Glutamatergic neuron (in vitro differentiated cells): ENCODE data around the gene DLGAP5. TPM values are rescaled to one million over a fixed set of nuclear protein-coding genes. Genes with fewer than 3 reads are reported as not detected.

Source experiments
- DNase-seq: peaks from one replicate; pipeline ENCODE4 v3.0.0; 2022
- H3K27ac Mint-ChIP-seq: one replicate; pipeline ENCODE4 v1.8.0; 2020; ENCODE audit warnings: mild to moderate bottlenecking, mixed read lengths, inconsistent platforms; ENCODE audit not compliant: unreplicated experiment
- H3K27me3 Mint-ChIP-seq: one replicate; pipeline ENCODE4 v1.8.0; 2020; ENCODE audit warnings: mild to moderate bottlenecking, moderate library complexity, mixed read lengths, inconsistent platforms; ENCODE audit not compliant: unreplicated experiment
- H3K36me3 Mint-ChIP-seq: one replicate; pipeline ENCODE4 v1.8.0; 2020; ENCODE audit warnings: mild to moderate bottlenecking, mixed read lengths, inconsistent platforms; ENCODE audit not compliant: unreplicated experiment
- H3K4me1 Mint-ChIP-seq: one replicate; pipeline ENCODE4 v1.8.0; 2020; ENCODE audit warnings: mild to moderate bottlenecking, low read depth, mixed read lengths, inconsistent platforms; ENCODE audit not compliant: unreplicated experiment
- H3K4me3 Mint-ChIP-seq: one replicate; pipeline ENCODE4 v1.8.0; 2020; ENCODE audit warnings: mild to moderate bottlenecking, mixed read lengths, inconsistent platforms; ENCODE audit not compliant: unreplicated experiment
- H3K9me3 Mint-ChIP-seq: one replicate; pipeline ENCODE4 v1.8.0; 2020; ENCODE audit warnings: mild to moderate bottlenecking, moderate library complexity, mixed read lengths, inconsistent platforms; ENCODE audit not compliant: unreplicated experiment
- total RNA-seq: library from RNA; stranded (reverse); fragmentation: NEBNext Ultra II Directional; extraction: Animal tissue kit (Norgen Biotek cat#: 25700); gene quantifications from one replicate; pipeline ENCODE4 v1.2.1, GENCODE V29; 2021; ENCODE audit not compliant: unreplicated experiment
- TF ChIP-seq, protein P1 (sequence below): fragments of 200-600 bp; sonication (generic); IDR thresholded peaks from one replicate; pipeline ENCODE4 v1.5.0; 2021; ENCODE audit not compliant: partially characterized antibody, unreplicated experiment

The DLGAP5 gene
- total RNA-seq, 1 donor from 2014 or later, result 8.2 TPM

DNA sequence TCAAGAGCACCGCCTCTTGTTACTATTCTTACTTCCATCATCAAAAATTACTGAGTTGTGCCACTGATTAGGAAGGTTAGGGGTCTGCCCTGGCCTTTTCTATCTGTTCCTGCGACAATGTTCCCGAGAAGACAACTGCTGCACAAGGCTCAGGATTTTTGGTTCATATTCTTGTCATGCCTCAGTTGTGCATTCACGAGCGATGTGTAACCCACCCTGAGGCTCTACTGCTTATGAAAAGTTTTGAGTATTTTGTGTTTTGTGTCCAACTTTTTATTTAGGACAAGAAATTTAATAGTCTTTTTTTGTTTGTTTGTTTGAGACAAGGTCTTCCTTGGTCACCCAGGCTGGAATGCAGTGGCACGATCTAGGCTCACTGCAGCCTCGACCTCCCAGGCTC, 85.4 kb downstream of the DLGAP5 start:
- H3K9me3 Mint-ChIP-seq, result peaks cover 10% of the 10 kb centered on the region
- peaks cover 1% of the 10 kb centered on the region for H3K4me1 Mint-ChIP-seq
- no peak overlapping the region for H3K27ac Mint-ChIP-seq
- H3K36me3 Mint-ChIP-seq, result peaks cover 7% of the 10 kb centered on the region
- peaks cover 4% of the 10 kb centered on the region for H3K27me3 Mint-ChIP-seq
- H3K4me3 Mint-ChIP-seq, result no peak overlapping the region
- TF ChIP-seq, protein P1, sequence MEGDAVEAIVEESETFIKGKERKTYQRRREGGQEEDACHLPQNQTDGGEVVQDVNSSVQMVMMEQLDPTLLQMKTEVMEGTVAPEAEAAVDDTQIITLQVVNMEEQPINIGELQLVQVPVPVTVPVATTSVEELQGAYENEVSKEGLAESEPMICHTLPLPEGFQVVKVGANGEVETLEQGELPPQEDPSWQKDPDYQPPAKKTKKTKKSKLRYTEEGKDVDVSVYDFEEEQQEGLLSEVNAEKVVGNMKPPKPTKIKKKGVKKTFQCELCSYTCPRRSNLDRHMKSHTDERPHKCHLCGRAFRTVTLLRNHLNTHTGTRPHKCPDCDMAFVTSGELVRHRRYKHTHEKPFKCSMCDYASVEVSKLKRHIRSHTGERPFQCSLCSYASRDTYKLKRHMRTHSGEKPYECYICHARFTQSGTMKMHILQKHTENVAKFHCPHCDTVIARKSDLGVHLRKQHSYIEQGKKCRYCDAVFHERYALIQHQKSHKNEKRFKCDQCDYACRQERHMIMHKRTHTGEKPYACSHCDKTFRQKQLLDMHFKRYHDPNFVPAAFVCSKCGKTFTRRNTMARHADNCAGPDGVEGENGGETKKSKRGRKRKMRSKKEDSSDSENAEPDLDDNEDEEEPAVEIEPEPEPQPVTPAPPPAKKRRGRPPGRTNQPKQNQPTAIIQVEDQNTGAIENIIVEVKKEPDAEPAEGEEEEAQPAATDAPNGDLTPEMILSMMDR, result no peak
- no peak for DNase-seq

DNA sequence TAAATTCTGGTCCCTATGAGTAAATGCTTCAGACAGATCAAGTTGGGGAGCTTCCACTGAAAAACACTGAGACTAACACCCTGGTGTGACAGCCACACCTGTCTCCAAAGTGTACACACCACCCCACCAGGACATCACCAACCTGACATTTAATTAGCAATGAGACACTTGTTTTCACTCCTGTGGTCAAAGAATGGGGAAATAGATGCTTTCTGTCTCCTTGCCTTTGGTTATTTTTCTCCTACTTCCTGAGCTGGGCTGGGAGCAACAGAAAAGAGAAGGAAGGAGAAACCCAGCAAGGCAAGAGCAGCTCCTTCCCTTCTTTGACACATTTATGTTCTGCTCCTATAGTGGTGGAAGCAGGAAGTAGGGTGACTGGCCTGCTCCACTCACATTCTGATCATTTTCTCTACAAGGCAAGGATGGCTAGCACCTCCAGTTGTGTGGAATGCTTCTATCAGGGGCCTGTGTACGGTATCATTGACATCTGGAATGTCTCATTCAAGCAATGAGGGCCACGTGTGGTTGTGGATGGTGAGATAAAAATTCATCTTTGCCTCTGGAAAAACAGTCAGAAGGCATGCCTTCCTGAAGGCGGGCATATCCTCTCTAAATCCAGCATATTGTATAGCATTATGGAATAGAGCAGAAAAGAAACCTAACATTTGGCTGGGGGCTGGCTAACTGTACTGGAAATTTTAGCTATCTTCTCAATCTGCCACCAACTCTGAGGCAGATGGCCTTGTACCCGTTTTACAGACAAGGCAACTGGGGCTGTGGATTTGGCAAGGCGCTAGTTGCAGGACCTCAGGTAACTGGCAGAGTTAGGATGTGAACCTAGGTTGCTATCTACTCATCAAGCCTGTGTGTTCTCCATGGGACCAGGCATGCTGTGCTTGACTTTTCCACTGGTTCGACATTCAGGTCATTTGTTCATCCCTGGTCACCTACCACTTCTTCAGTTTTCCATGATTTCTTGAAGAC, 87.1 kb downstream of the DLGAP5 start:
- Mint-ChIP-seq H3K27ac (no peak overlapping the region), H3K36me3 (peaks cover 7% of the 10 kb centered on the region), H3K4me1 (peaks cover 1% of the 10 kb centered on the region), H3K4me3 (no peak overlapping the region), H3K9me3 (peaks cover 10% of the 10 kb centered on the region), H3K27me3 (peaks cover 4% of the 10 kb centered on the region)
- no peak for DNase-seq
- TF ChIP-seq, protein P1, result no peak

DNA sequence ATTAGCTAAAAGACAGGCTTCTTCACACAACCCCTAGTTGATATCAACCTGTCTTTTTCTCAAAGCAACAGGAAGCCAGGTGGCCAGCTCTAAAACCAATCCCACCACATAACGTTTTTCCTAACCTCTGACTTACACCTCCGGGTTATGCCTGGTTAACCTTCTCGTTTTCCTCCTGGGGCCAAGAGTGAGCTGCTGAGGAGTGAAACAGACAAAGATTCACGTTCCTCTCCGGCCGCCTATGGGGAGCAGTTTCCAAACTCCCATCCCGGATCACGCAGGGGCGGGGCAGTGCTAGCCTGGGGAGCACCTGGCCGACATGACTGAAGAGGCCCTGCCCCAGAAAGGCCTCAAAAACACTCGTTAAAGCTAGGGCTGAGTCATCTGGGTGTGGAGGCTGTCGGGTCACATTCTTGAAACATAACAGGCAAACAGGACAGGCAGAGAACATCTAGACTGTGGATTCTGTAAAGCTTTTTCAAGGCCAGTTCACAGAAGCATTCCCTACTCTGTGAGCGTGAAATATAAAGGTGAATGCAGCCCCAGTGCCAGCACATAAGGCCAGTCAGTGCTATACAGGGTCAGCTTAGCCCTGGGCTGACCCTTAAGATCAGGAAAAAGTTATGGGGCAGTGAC, 88.3 kb downstream of the DLGAP5 start:
- H3K27me3 Mint-ChIP-seq, result peaks cover 5% of the 10 kb centered on the region
- H3K4me1 Mint-ChIP-seq, result no peaks in the 10 kb centered on the region
- H3K9me3 Mint-ChIP-seq, result peaks cover 4% of the 10 kb centered on the region
- no peak overlapping the region for H3K27ac Mint-ChIP-seq
- DNase-seq, result peak; percentile 16
- no peak overlapping the region for H3K4me3 Mint-ChIP-seq
- peaks cover 7% of the 10 kb centered on the region for H3K36me3 Mint-ChIP-seq
- TF ChIP-seq, protein P1, result no peak

DNA sequence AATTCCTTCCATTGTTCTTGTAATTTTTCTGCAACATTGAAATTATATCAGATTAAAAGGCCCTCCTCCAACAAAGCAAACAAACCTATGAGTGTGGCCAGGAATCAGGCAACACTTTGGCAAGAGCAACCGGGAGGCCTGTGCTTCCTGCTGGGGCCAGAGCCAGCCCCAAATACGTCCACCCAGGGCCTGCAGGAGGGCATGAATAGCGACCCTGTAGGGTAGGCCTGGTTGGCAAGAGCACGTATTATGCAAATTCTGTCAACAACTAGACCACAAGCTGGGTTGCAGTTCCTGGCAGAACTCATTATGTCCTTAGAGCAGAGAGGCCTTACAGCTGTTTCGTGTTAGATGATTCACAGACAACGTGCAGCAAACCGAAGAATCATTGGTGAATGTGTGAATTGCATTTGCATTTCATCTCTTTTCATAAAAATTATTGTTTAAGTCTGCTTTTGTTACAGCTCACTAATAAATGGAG, 89.2 kb downstream of the DLGAP5 start:
- TF ChIP-seq, protein P1, result no peak
- Mint-ChIP-seq H3K9me3 (peaks cover 2% of the 10 kb centered on the region), H3K27ac (no peak overlapping the region), H3K4me1 (no peaks in the 10 kb centered on the region), H3K27me3 (peaks cover 4% of the 10 kb centered on the region), H3K36me3 (peaks cover 7% of the 10 kb centered on the region), H3K4me3 (no peak overlapping the region)
- DNase-seq, result no peak
